ENCODE data around the gene UXT. TPM values are rescaled to one million over a fixed set of nuclear protein-coding genes. Genes with fewer than 3 reads are reported as not detected.

UXT gene
- total and polyA plus RNA-seq, 4 donors: 34.0 to 99.0 (median 65.3) TPM

GRCh38 chrX:47608130-47608810 lies 50.7 kb downstream of the UXT start:
- no peaks in the 10 kb centered on the region for H3K36me3 ChIP-seq (ENCODE audit: control insufficient read depth in 4 of 4, insufficient read depth in 3 of 4, low read depth in 1 of 4, low read length in 3 of 4)
- no peak for DNase-seq (ENCODE audit: low spot score)
- H3K27ac ChIP-seq (ENCODE audit: low read depth in 1 of 2, low read length in 2 of 2): no peak overlapping the region
- H3K9ac ChIP-seq (ENCODE audit: low read depth in 1 of 2, low read length in 2 of 2): no peak overlapping the region
- no peaks in the 10 kb centered on the region for H3K27me3 ChIP-seq (ENCODE audit: control insufficient read depth in 4 of 4, insufficient read depth in 4 of 4, low read length in 3 of 4)
- H3K9me3 ChIP-seq (ENCODE audit: control insufficient read depth in 4 of 4, low read length in 3 of 4): no peaks in the 10 kb centered on the region
- no peak overlapping the region for H3K4me3 ChIP-seq (ENCODE audit: low read depth in 1 of 3, low read length in 3 of 3)
- TF ChIP-seq NR2F2 (IDR thresholded peaks at IDR 0.05): no peak
- no peak for TF ChIP-seq JUND (IDR thresholded peaks at IDR 0.05)
- no peak for TF ChIP-seq HNF4G (IDR thresholded peaks at IDR 0.05)
- TF ChIP-seq ATF3 (IDR thresholded peaks at IDR 0.05): no peak
- no peak for TF ChIP-seq RXRA (IDR thresholded peaks at IDR 0.05)
- no peak for TF ChIP-seq TAF1 (conservative IDR thresholded peaks at IDR 0.05)
- no peak for TF ChIP-seq RAD21 (IDR thresholded peaks at IDR 0.05)
- no peak for TF ChIP-seq YY1 (IDR thresholded peaks at IDR 0.05)
- no peak for TF ChIP-seq REST (IDR thresholded peaks at IDR 0.05)
- TF ChIP-seq EGR1 (IDR thresholded peaks at IDR 0.05; ENCODE audit: low read depth in 2 of 2): no peak
- no peak for TF ChIP-seq GABPA (IDR thresholded peaks at IDR 0.05 in 1 of 2, conservative IDR thresholded peaks at IDR 0.05 in 1 of 2)
- TF ChIP-seq MAX (IDR thresholded peaks at IDR 0.05): no peak
- TF ChIP-seq FOXA2 (IDR thresholded peaks at IDR 0.05): no peak
- TF ChIP-seq, protein P1, sequence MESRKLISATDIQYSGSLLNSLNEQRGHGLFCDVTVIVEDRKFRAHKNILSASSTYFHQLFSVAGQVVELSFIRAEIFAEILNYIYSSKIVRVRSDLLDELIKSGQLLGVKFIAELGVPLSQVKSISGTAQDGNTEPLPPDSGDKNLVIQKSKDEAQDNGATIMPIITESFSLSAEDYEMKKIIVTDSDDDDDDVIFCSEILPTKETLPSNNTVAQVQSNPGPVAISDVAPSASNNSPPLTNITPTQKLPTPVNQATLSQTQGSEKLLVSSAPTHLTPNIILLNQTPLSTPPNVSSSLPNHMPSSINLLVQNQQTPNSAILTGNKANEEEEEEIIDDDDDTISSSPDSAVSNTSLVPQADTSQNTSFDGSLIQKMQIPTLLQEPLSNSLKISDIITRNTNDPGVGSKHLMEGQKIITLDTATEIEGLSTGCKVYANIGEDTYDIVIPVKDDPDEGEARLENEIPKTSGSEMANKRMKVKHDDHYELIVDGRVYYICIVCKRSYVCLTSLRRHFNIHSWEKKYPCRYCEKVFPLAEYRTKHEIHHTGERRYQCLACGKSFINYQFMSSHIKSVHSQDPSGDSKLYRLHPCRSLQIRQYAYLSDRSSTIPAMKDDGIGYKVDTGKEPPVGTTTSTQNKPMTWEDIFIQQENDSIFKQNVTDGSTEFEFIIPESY (IDR thresholded peaks at IDR 0.05): no peak
- no peak for TF ChIP-seq HNF4A (conservative IDR thresholded peaks at IDR 0.05)
- no peaks in the 10 kb centered on the region for H3K4me1 ChIP-seq (ENCODE audit: control insufficient read depth in 4 of 4, insufficient read depth in 4 of 4, low read length in 3 of 4)
- WGBS: 44% methylated on average over 9 of the region's 9 CpGs

DNA sequence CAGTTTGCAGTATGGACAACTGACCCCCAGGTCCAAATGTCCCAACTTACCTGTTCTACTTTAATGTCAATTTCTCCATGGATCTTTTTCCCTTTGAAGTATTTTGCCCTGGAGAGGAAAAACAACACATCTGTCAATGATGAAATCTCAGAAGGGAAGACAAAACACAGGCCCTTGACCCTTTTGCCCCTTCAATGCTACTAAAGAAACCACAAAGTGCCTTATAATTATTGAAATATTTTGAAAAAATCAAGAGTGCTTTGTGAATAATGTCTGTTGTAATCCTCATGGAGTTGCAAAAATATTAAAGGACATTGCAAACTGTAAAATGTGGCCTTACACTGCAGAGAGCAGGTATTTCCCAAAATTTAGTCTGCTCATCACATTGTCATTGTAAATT lies 51.9 kb downstream of the UXT start:
- H3K27me3 ChIP-seq (ENCODE audit: control insufficient read depth in 4 of 4, insufficient read depth in 4 of 4, low read length in 3 of 4): no peaks in the 10 kb centered on the region
- H3K36me3 ChIP-seq (ENCODE audit: control insufficient read depth in 4 of 4, insufficient read depth in 3 of 4, low read depth in 1 of 4, low read length in 3 of 4): no peaks in the 10 kb centered on the region
- H3K9ac ChIP-seq (ENCODE audit: low read depth in 1 of 2, low read length in 2 of 2): no peak overlapping the region
- no peak overlapping the region for H3K27ac ChIP-seq (ENCODE audit: low read depth in 1 of 2, low read length in 2 of 2)
- no peak for DNase-seq (ENCODE audit: low spot score)
- no peak for TF ChIP-seq NR2F2 (IDR thresholded peaks at IDR 0.05)
- no peak for TF ChIP-seq HNF4G (IDR thresholded peaks at IDR 0.05)
- TF ChIP-seq HNF4A (conservative IDR thresholded peaks at IDR 0.05): no peak
- H3K9me3 ChIP-seq (ENCODE audit: control insufficient read depth in 4 of 4, low read length in 3 of 4): no peaks in the 10 kb centered on the region
- no peaks in the 10 kb centered on the region for H3K4me1 ChIP-seq (ENCODE audit: control insufficient read depth in 4 of 4, insufficient read depth in 4 of 4, low read length in 3 of 4)
- H3K4me3 ChIP-seq (ENCODE audit: low read depth in 1 of 3, low read length in 3 of 3): no peak overlapping the region

All from liver (tissue), 9 donors.